ENCODE measurements around the gene AZGP1.
A peak's percentile ranks its signal among the peaks of the same experiment; 100 is the strongest.

The AZGP1 gene

DNA sequence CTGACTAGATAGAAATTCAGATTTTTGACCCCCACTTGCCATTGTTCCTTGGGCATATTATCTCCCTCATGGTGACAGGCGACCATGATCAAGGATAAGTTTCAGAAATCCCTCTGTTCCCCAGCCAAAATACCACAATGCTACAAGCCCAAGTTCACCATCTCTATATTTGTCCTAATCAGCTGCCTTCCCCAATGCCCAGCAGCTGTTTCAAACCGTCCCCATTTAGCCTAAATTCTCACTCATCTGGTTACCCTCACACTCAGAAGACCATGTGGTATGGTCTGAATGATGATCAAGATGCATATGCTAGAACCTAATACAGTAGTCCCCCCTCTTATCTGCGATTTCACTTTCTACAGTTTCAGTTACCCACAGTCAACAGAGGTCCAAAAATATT, 45.5 kb downstream of the AZGP1 start:
- TF ChIP-seq POU6F1 (CRISPR knock-in tag; IDR thresholded peaks at IDR 0.05; ENCODE audit: borderline replicate concordance, low read depth) (no peak), TSHZ2 (CRISPR knock-in tag; IDR thresholded peaks at IDR 0.05) (no peak), BACH2 (CRISPR knock-in tag; IDR thresholded peaks at IDR 0.05; ENCODE audit: borderline replicate concordance) (no peak), CSDC2 (CRISPR knock-in tag; IDR thresholded peaks at IDR 0.05) (no peak), ZC3H10 (CRISPR knock-in tag; IDR thresholded peaks at IDR 0.05) (no peak), ZNF565 (CRISPR knock-in tag; conservative IDR thresholded peaks at IDR 0.05; ENCODE audit: low read depth) (no peak), RARB (CRISPR knock-in tag; IDR thresholded peaks at IDR 0.05) (no peak), SNAI2 (CRISPR knock-in tag; IDR thresholded peaks at IDR 0.05) (no peak), PPARA (CRISPR knock-in tag; IDR thresholded peaks at IDR 0.05; ENCODE audit: borderline replicate concordance) (no peak), ARNTL (CRISPR knock-in tag; IDR thresholded peaks at IDR 0.05; ENCODE audit: borderline replicate concordance, low read depth) (no peak), TCF4 (CRISPR knock-in tag; IDR thresholded peaks at IDR 0.05; ENCODE audit: borderline replicate concordance) (no peak), ZNF8 (CRISPR knock-in tag; IDR thresholded peaks at IDR 0.05) (no peak)
- ATAC-seq = no peak

DNA sequence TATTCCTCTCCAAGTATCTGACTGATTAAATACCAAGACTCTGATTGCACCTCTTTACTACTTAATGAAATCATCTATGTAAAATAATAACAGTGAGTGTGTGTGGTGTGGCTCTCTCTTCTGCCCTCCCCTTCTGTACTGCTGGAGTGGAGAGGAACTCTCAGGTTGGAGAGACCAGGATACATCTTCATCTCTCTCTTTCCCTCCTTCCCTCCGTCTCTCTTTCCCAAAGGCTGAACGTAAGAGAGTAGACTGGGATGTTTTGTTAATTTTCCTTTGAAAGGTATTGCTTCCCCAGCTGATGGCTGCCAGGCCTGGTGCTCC, 46.1 kb downstream of the AZGP1 start:
- ATAC-seq = peak; percentile 48; the same call in 2 of the 3 replicates
- no peak for TF ChIP-seq GLIS3 (CRISPR knock-in tag; IDR thresholded peaks at IDR 0.05)
- TF ChIP-seq ZFP30 (CRISPR knock-in tag; IDR thresholded peaks at IDR 0.05) = no peak
- no peak for TF ChIP-seq ARNTL (CRISPR knock-in tag; IDR thresholded peaks at IDR 0.05; ENCODE audit: borderline replicate concordance, low read depth)
- TF ChIP-seq ZC3H10 (CRISPR knock-in tag; IDR thresholded peaks at IDR 0.05) = no peak
- TF ChIP-seq ISL1 (CRISPR knock-in tag; IDR thresholded peaks at IDR 0.05) = no peak
- no peak for TF ChIP-seq TCF4 (CRISPR knock-in tag; IDR thresholded peaks at IDR 0.05; ENCODE audit: borderline replicate concordance)
- no peak for TF ChIP-seq ZNF8 (CRISPR knock-in tag; IDR thresholded peaks at IDR 0.05)
- TF ChIP-seq CSRNP3 (CRISPR knock-in tag; IDR thresholded peaks at IDR 0.05) = no peak
- no peak for TF ChIP-seq RARB (CRISPR knock-in tag; IDR thresholded peaks at IDR 0.05)
- TF ChIP-seq OSR1 (CRISPR knock-in tag; IDR thresholded peaks at IDR 0.05) = no peak
- no peak for TF ChIP-seq ZNF70 (CRISPR knock-in tag; IDR thresholded peaks at IDR 0.05)
- TF ChIP-seq TSHZ2 (CRISPR knock-in tag; IDR thresholded peaks at IDR 0.05) = no peak
- no peak for TF ChIP-seq PATZ1 (CRISPR knock-in tag; IDR thresholded peaks at IDR 0.05; ENCODE audit: borderline replicate concordance)
